Fibroblast of pulmonary artery (primary cell): ENCODE data around the gene GAGE12J.
"Not testable (repeated sequence)": the region's sequence is repeated elsewhere in the genome, so short reads cannot be mapped to it uniquely, and the experiment has no call there.

Experiments used
- DNase-seq: peaks from one replicate; pipeline ENCODE4 v3.0.0-alpha.2; 2010; ENCODE audit warnings: low read depth
- H3K4me3 ChIP-seq: replicated peaks from 2 replicates; pipeline ENCODE4 v1.5.1; 2011; ENCODE audit warnings: low read depth, mild to moderate bottlenecking, control low read depth, low read length, moderate library complexity
- CTCF ChIP-seq: IDR thresholded peaks from 2 replicates; pipeline ENCODE4 v1.5.1; 2011; ENCODE audit warnings: mild to moderate bottlenecking, control low read depth, low read length, inconsistent platforms; ENCODE audit errors: missing control alignments

The GAGE12J gene

GRCh38 chrX:49321737-49322136 is at the start of gene GAGE12J:
TSS of gene GAGE12J (plus strand) at chrX:49322037. CDS start at chrX:49323194, 1,157 bp downstream.
- H3K4me3 ChIP-seq, DNase-seq: not testable (repeated sequence)

GRCh38 chrX:49272421-49272820 is 49.4 kb upstream of the GAGE12J start:
- no peak for DNase-seq
- TF ChIP-seq CTCF: no peak
- H3K4me3 ChIP-seq: no peak overlapping the region

GRCh38 chrX:49273181-49273727 is 48.6 kb upstream of the GAGE12J start:
- no peak for TF ChIP-seq CTCF
- no peak for DNase-seq
- H3K4me3 ChIP-seq: no peak overlapping the region

GRCh38 chrX:49276207-49276606 is 45.6 kb upstream of the GAGE12J start:
- DNase-seq: no peak
- TF ChIP-seq CTCF: no peak
- H3K4me3 ChIP-seq: no peak overlapping the region

GRCh38 chrX:49276671-49277534 is 44.9 kb upstream of the GAGE12J start:
- no peak overlapping the region for H3K4me3 ChIP-seq
- no peak for TF ChIP-seq CTCF
- DNase-seq: no peak

GRCh38 chrX:49277535-49277830 is 44.4 kb upstream of the GAGE12J start:
- no peak for TF ChIP-seq CTCF
- H3K4me3 ChIP-seq: no peak overlapping the region
- no peak for DNase-seq

GRCh38 chrX:49278081-49278480 is 43.8 kb upstream of the GAGE12J start:
- no peak for TF ChIP-seq CTCF

More at GRCh38 chrX:49278081-49278480, 43.8 kb upstream of the GAGE12J start:
- DNase-seq: no peak
- no peak overlapping the region for H3K4me3 ChIP-seq
